ENCODE measurements around the gene PARVG.

Gene PARVG

DNA sequence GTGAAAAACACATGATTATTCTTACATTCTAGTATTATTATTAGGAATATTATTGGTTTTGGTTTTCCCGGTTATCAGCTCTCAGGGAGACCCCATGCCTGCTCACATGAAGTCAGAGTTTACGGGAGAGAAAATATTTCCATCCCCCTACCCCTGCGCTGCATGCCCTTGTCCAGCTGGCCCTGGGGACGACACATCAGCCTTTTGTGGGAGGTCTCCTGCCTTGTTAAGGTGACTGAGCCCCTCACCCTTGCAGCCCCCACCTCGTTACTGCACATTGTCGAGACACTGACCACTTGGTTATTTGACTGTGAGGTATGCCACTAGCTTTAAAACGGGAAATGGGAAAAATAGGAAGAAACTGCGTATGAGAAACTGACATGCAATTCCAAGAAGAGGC lies 63.0 kb downstream of the PARVG start:
- TF ChIP-seq FOXP2 (optimal IDR thresholded peaks at IDR 0.05; ENCODE audit: borderline replicate concordance, extremely low read depth, extremely low read length, insufficient read depth) (no peak), POLR2AphosphoS5 (IDR thresholded peaks at IDR 0.05; ENCODE audit: low read depth, low read length) (no peak), SIN3A (IDR thresholded peaks at IDR 0.05; ENCODE audit: borderline replicate concordance, insufficient read depth, low read length) (no peak), TAF1 (IDR thresholded peaks at IDR 0.05; ENCODE audit: borderline replicate concordance, insufficient read depth, low read length) (no peak)
- TF ChIP-seq, protein P1, sequence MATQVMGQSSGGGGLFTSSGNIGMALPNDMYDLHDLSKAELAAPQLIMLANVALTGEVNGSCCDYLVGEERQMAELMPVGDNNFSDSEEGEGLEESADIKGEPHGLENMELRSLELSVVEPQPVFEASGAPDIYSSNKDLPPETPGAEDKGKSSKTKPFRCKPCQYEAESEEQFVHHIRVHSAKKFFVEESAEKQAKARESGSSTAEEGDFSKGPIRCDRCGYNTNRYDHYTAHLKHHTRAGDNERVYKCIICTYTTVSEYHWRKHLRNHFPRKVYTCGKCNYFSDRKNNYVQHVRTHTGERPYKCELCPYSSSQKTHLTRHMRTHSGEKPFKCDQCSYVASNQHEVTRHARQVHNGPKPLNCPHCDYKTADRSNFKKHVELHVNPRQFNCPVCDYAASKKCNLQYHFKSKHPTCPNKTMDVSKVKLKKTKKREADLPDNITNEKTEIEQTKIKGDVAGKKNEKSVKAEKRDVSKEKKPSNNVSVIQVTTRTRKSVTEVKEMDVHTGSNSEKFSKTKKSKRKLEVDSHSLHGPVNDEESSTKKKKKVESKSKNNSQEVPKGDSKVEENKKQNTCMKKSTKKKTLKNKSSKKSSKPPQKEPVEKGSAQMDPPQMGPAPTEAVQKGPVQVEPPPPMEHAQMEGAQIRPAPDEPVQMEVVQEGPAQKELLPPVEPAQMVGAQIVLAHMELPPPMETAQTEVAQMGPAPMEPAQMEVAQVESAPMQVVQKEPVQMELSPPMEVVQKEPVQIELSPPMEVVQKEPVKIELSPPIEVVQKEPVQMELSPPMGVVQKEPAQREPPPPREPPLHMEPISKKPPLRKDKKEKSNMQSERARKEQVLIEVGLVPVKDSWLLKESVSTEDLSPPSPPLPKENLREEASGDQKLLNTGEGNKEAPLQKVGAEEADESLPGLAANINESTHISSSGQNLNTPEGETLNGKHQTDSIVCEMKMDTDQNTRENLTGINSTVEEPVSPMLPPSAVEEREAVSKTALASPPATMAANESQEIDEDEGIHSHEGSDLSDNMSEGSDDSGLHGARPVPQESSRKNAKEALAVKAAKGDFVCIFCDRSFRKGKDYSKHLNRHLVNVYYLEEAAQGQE (IDR thresholded peaks at IDR 0.05; ENCODE audit: insufficient read depth in 1 of 2, low read depth in 2 of 2, low read length in 2 of 2): no peak

DNA sequence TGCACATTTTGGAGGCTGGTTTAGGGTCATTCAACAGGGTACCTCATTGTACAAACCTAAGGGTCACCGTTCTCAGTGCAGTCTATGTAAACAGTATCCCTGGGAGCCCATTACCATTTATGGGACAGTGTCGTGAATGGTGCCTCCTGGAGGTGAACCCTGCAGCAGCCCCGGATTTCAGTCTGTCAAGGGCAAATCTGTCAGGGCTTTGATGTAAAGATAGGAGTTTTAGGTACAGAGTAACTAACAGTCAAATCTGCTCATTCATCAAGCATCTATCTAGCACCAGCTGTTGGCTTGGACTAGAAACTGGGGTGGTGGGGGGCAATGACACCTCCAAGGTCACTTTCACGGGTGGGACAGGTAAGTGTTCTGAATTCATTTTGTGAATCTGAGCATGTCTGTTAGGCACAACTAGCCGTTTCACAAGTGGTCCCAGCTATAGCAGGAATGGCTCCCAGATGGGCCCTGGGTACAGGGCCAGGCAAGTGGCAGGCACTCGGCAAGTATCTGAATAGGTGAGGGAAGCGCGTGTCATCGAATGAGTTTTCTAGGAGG lies 63.6 kb downstream of the PARVG start:
- no peak for TF ChIP-seq TAF1 (IDR thresholded peaks at IDR 0.05; ENCODE audit: borderline replicate concordance, insufficient read depth, low read length)
- TF ChIP-seq, protein P1 (IDR thresholded peaks at IDR 0.05; ENCODE audit: insufficient read depth in 1 of 2, low read depth in 2 of 2, low read length in 2 of 2): no peak

DNA sequence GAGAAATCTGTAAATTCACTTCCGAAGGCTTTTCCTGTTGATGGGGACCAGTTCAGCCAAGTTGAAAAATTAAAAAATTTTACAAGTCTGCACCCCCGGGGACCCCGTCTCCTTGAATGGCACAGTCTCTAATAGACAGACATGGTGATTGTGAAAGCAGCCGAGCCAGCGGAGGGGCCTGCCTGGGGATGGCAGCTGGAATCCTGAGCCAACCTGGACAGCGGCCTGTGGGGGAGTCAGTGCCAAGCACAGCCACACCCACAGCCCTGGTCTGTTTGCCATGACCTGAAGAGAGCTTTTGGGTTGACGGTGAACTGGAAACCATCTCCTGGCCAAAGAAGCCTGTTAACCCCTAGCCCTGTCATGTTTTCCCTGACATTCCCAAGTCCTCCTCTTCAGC lies 64.7 kb downstream of the PARVG start:
- TF ChIP-seq SIN3A (IDR thresholded peaks at IDR 0.05; ENCODE audit: borderline replicate concordance, insufficient read depth, low read length) (no peak), POLR2AphosphoS5 (IDR thresholded peaks at IDR 0.05; ENCODE audit: low read depth, low read length) (no peak), TAF1 (IDR thresholded peaks at IDR 0.05; ENCODE audit: borderline replicate concordance, insufficient read depth, low read length) (no peak), FOXP2 (optimal IDR thresholded peaks at IDR 0.05; ENCODE audit: borderline replicate concordance, extremely low read depth, extremely low read length, insufficient read depth) (no peak)
- TF ChIP-seq, protein P1 (IDR thresholded peaks at IDR 0.05; ENCODE audit: insufficient read depth in 1 of 2, low read depth in 2 of 2, low read length in 2 of 2): no peak

DNA sequence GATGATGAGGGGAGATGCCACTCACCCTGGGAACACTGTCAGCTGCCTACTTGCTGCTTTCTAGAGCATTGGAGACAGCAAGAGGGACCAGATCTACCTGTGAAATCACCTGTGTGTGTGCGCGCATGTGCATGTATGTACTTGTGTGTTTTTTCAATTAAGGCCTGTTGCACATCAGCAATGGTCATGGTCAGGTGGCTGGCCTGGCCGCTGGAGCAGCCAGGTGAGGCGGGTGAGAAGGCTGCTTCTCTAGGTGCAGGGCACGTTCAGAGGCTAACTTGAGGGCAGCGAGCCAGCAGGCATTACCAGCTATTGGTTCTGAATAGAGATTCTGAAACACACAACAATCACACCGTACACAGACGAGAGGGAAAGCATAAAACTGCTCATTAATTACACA lies 65.1 kb downstream of the PARVG start:
- TF ChIP-seq SIN3A (IDR thresholded peaks at IDR 0.05; ENCODE audit: borderline replicate concordance, insufficient read depth, low read length) (no peak), FOXP2 (optimal IDR thresholded peaks at IDR 0.05; ENCODE audit: borderline replicate concordance, extremely low read depth, extremely low read length, insufficient read depth) (no peak), TAF1 (IDR thresholded peaks at IDR 0.05; ENCODE audit: borderline replicate concordance, insufficient read depth, low read length) (no peak), POLR2AphosphoS5 (IDR thresholded peaks at IDR 0.05; ENCODE audit: low read depth, low read length) (no peak)
- TF ChIP-seq, protein P1 (IDR thresholded peaks at IDR 0.05; ENCODE audit: insufficient read depth in 1 of 2, low read depth in 2 of 2, low read length in 2 of 2): no peak

Measured in PFSK-1 (cell line).